A673 (cell line): ENCODE results near the gene LMCD1.

ENCODE experiments used
- EZH2 ChIP-seq: fragments of 200-600 bp; sonication (generic); IDR thresholded peaks from 2 replicates; pipeline ENCODE4 v1.6.1; 2017; ENCODE audit warnings: borderline replicate concordance, low read depth, mild to moderate bottlenecking, mixed read lengths, antibody characterized with exemption, low read length; ENCODE audit not compliant: poor library complexity, severe bottlenecking
- TF ChIP-seq, protein P1 (sequence below): fragments of 300-800, 200-600 bp; sonication (generic); conservative IDR thresholded peaks from 2 replicates; pipeline ENCODE4 v1.5.1; 2017; ENCODE audit warnings: low read depth, mild to moderate bottlenecking, antibody characterized with exemption, low read length, moderate library complexity, mixed read lengths

- TF ChIP-seq, protein P1, sequence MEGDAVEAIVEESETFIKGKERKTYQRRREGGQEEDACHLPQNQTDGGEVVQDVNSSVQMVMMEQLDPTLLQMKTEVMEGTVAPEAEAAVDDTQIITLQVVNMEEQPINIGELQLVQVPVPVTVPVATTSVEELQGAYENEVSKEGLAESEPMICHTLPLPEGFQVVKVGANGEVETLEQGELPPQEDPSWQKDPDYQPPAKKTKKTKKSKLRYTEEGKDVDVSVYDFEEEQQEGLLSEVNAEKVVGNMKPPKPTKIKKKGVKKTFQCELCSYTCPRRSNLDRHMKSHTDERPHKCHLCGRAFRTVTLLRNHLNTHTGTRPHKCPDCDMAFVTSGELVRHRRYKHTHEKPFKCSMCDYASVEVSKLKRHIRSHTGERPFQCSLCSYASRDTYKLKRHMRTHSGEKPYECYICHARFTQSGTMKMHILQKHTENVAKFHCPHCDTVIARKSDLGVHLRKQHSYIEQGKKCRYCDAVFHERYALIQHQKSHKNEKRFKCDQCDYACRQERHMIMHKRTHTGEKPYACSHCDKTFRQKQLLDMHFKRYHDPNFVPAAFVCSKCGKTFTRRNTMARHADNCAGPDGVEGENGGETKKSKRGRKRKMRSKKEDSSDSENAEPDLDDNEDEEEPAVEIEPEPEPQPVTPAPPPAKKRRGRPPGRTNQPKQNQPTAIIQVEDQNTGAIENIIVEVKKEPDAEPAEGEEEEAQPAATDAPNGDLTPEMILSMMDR = no peak
- TF ChIP-seq EZH2 = no peak
Measured at GRCh38 chr3:8525893-8526292, 24.3 kb downstream of the LMCD1 start.
